Smooth muscle cell (in vitro differentiated cells): Measurements from ENCODE around the gene CNTNAP5. TPM values are rescaled to one million over a fixed set of nuclear protein-coding genes. Genes with fewer than 3 reads are reported as not detected.

ENCODE experiments used
- DNase-seq: peaks from one replicate; lab custom pipeline; 2025; ENCODE audit not compliant: unreplicated experiment; lab: John Stamatoyannopoulos, UW
- H2AFZ ChIP-seq: fragments of 200-600 bp; sonication (generic); 2 replicates; pipeline ENCODE4 v1.6.0; 2016; ENCODE audit warnings: antibody characterized with exemption, low read depth, mild to moderate bottlenecking
- H3F3A ChIP-seq: fragments of 200-600 bp; sonication (generic); 2 replicates; pipeline ENCODE4 v1.6.0; 2017; ENCODE audit warnings: antibody characterized with exemption, low read depth
- H3K27ac ChIP-seq: fragments of 200-600 bp; sonication (generic); 2 replicates; pipeline ENCODE4 v1.5.1; 2016; ENCODE audit warnings: low read depth, mild to moderate bottlenecking
- H3K27me3 ChIP-seq: fragments of 200-600 bp; sonication (generic); 2 replicates; pipeline ENCODE4 v1.6.1; 2016; ENCODE audit warnings: low read depth, mild to moderate bottlenecking
- H3K36me3 ChIP-seq: fragments of 200-600 bp; sonication (generic); 2 replicates; pipeline ENCODE4 v1.5.1; 2016; ENCODE audit warnings: low read depth
- H3K4me1 ChIP-seq: fragments of 200-600 bp; sonication (generic); 2 replicates; pipeline ENCODE4 v1.5.1; 2016; ENCODE audit warnings: low read depth
- H3K4me2 ChIP-seq: fragments of 200-600 bp; sonication (generic); 2 replicates; pipeline ENCODE4 v1.6.0; 2016; ENCODE audit warnings: mild to moderate bottlenecking
- H3K4me3 ChIP-seq: fragments of 200-600 bp; sonication (generic); 2 replicates; pipeline ENCODE4 v1.5.1; 2016; ENCODE audit warnings: mild to moderate bottlenecking
- H3K79me2 ChIP-seq: fragments of 200-600 bp; sonication (generic); 2 replicates; pipeline ENCODE4 v1.6.0; 2016; ENCODE audit warnings: low read depth, mild to moderate bottlenecking
- H3K9ac ChIP-seq: fragments of 200-600 bp; sonication (generic); 2 replicates; pipeline ENCODE4 v1.6.0; 2016; ENCODE audit warnings: low read depth
- H3K9me3 ChIP-seq: fragments of 200-600 bp; sonication (generic); replicated peaks from 2 replicates; pipeline ENCODE4 v1.5.1; 2016; ENCODE audit warnings: low read depth
- H4K20me1 ChIP-seq: fragments of 200-600 bp; sonication (generic); 2 replicates; pipeline ENCODE4 v1.6.0; 2016; ENCODE audit warnings: low read depth
- CTCF ChIP-seq: fragments of 200-600 bp; sonication (generic); IDR thresholded peaks from 2 replicates; pipeline ENCODE4 v1.5.1; 2017; ENCODE audit warnings: borderline replicate concordance, mild to moderate bottlenecking, antibody characterized with exemption; ENCODE audit not compliant: insufficient read depth, poor library complexity, severe bottlenecking
- WGBS: methylation state at CpG from one replicate; pipeline ENCODE4 v1.1.7; 2016; ENCODE audit warnings: low lambda C conversion rate; 5-methylcytosine and 5-hydroxymethylcytosine counted together
- polyA plus RNA-seq: library from polyadenylated mRNA; unstranded; fragments of >200 nt; fragmentation: Nextera tagmentation; extraction: Ambion mirVana; gene quantifications from 2 replicates; pipeline ENCODE4 v1.2.1, GENCODE V29; 2016
- total RNA-seq: library from RNA; depleted of rRNA; stranded (reverse); fragments of >200 nt; gene quantifications from 2 replicates; pipeline ENCODE4 v1.2.3, GENCODE V29; 2014

Gene CNTNAP5
- total and polyA plus RNA-seq, 2 experiments from 2014 or later: not detected

GRCh38 chr2:124880995-124881394 lies 855.9 kb downstream of the CNTNAP5 start:
- no peaks in the 10 kb centered on the region for H3F3A ChIP-seq
- no peak for DNase-seq
- no peak overlapping the region for H2AFZ ChIP-seq
- no peak for TF ChIP-seq CTCF
- no peak overlapping the region for H3K9ac ChIP-seq
- no peak overlapping the region for H3K27ac ChIP-seq
- H3K4me3 ChIP-seq: no peak overlapping the region
- H3K36me3 ChIP-seq: no peaks in the 10 kb centered on the region
- H3K4me1 ChIP-seq: no peaks in the 10 kb centered on the region
- no peaks in the 10 kb centered on the region for H3K27me3 ChIP-seq
- 48% methylated on average over 2 of the region's 2 CpGs for WGBS
- no peaks in the 10 kb centered on the region for H3K79me2 ChIP-seq
- no peaks in the 10 kb centered on the region for H3K9me3 ChIP-seq
- no peaks in the 10 kb centered on the region for H4K20me1 ChIP-seq
- H3K4me2 ChIP-seq: no peak overlapping the region

DNA sequence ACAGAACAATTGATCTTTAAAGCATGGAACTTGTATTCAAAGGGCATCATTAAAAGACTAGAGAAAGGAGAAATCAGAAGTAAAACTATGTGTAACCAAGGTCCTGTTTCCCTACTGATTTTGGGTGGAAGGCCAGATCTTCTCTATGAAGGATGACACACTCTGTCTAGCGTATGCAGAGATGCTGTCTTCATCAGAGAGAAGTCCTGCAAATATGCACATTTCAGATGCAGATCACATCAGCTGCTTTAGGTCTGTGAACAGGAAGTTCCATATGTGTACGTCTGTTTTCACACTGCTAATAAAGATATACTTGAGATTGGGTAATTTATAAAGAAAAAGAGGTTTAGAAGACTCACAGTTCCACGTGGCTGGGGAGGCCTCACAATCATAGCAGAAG lies 857.3 kb downstream of the CNTNAP5 start:
- Histone ChIP-seq H3K27me3 (no peaks in the 10 kb centered on the region), H3K36me3 (no peaks in the 10 kb centered on the region), H3K4me3 (no peak overlapping the region), H3K9ac (no peak overlapping the region), H3K79me2 (no peaks in the 10 kb centered on the region), H3K4me1 (no peaks in the 10 kb centered on the region), H3K27ac (no peak overlapping the region), H3F3A (no peaks in the 10 kb centered on the region), H3K4me2 (no peak overlapping the region), H3K9me3 (no peaks in the 10 kb centered on the region), H2AFZ (no peak overlapping the region), H4K20me1 (no peaks in the 10 kb centered on the region)
- 76% methylated on average over 3 of the region's 3 CpGs for WGBS
- DNase-seq: no peak
- TF ChIP-seq CTCF: no peak

- Histone ChIP-seq H3K4me1 (no peaks in the 10 kb centered on the region), H3K27me3 (no peaks in the 10 kb centered on the region), H3K9me3 (no peaks in the 10 kb centered on the region), H3F3A (no peaks in the 10 kb centered on the region), H2AFZ (no peak overlapping the region), H3K9ac (no peak overlapping the region), H3K36me3 (no peaks in the 10 kb centered on the region), H3K4me3 (no peak overlapping the region), H3K4me2 (no peak overlapping the region), H3K27ac (no peak overlapping the region), H3K79me2 (no peaks in the 10 kb centered on the region), H4K20me1 (no peaks in the 10 kb centered on the region)
- no peak for DNase-seq
- no peak for TF ChIP-seq CTCF
- WGBS: 97% methylated on average over 5 of the region's 5 CpGs
Observed at GRCh38 chr2:124883595-124883994, 858.5 kb downstream of the CNTNAP5 start.

DNA sequence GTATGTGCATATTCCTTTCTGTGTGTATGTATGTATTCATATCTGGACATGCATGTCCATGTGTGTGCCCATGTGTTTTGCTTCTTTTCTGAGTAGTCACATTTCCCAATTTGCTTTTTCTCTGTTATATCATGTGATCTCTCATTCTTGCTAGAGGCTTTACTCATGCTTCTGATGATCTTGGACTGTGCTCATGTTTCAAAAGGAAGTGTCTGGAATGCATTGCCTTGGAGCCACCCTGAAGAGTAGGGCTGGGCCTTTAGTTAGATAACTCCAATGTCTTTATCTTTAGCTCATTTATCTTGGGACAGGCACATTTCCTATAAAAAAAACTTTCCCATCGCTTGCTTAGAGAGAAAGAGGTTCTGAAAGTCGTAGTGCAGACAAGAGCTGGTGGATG lies 859.2 kb downstream of the CNTNAP5 start:
- DNase-seq: no peak
- H3K4me2 ChIP-seq: no peak overlapping the region
- 58% methylated on average over 2 of the region's 2 CpGs for WGBS

More for the DNA sequence above, 859.2 kb downstream of the CNTNAP5 start:
- H4K20me1 ChIP-seq: no peaks in the 10 kb centered on the region
- no peaks in the 10 kb centered on the region for H3K9me3 ChIP-seq
- H3K79me2 ChIP-seq: no peaks in the 10 kb centered on the region
- H3K36me3 ChIP-seq: no peaks in the 10 kb centered on the region
- no peak overlapping the region for H3K9ac ChIP-seq
- no peaks in the 10 kb centered on the region for H3K4me1 ChIP-seq
- no peak overlapping the region for H3K4me3 ChIP-seq
- no peak overlapping the region for H3K27ac ChIP-seq
- H2AFZ ChIP-seq: no peak overlapping the region
- no peaks in the 10 kb centered on the region for H3K27me3 ChIP-seq
- H3F3A ChIP-seq: no peaks in the 10 kb centered on the region
- no peak for TF ChIP-seq CTCF
